Lung (tissue), 12 donors: ENCODE results near the gene MRPL12. TPM values are rescaled to one million over a fixed set of nuclear protein-coding genes. Genes with fewer than 3 reads are reported as not detected.

ENCODE experiments used
- ATAC-seq: fragments of 200-7000 bp; cut with Tn5 transposase; one replicate; pipeline ENCODE4 v1.9.1; 2020; ENCODE audit warnings: moderate number of reproducible peaks; ENCODE audit not compliant: insufficient read depth, low FRiP score
- DNase-seq, 3 donors: peaks; one replicate each; pipeline ENCODE4 v3.0.0-alpha.2; 2013 to 2017
- H3K27ac ChIP-seq, 2 donors: one replicate each; pipeline ENCODE4 v1.5.1; 2013; ENCODE audit warnings: mild to moderate bottlenecking in 2 of 2, moderate library complexity in 2 of 2, control low read depth in 1 of 2, inconsistent platforms in 1 of 2, low read depth in 1 of 2, low read length in 1 of 2
- H3K27me3 ChIP-seq, 3 donors: one replicate each; pipeline ENCODE4 v1.5.1; 2013; ENCODE audit warnings: low read length in 2 of 3; ENCODE audit not compliant: control insufficient read depth in 3 of 3, insufficient read depth in 3 of 3
- H3K36me3 ChIP-seq, 4 donors: one replicate each; pipeline ENCODE4 v1.5.1; 2013; ENCODE audit warnings: low read length in 4 of 4, mild to moderate bottlenecking in 1 of 4, moderate library complexity in 1 of 4; ENCODE audit not compliant: control insufficient read depth in 4 of 4, insufficient read depth in 4 of 4
- H3K4me1 ChIP-seq, 5 donors: one replicate each; pipeline ENCODE4 v1.5.1; 2013; ENCODE audit warnings: low read length in 5 of 5, mild to moderate bottlenecking in 2 of 5, moderate library complexity in 1 of 5; ENCODE audit not compliant: control insufficient read depth in 5 of 5, insufficient read depth in 5 of 5
- H3K4me3 ChIP-seq: one replicate; pipeline ENCODE4 v1.5.1; 2013; ENCODE audit warnings: mild to moderate bottlenecking, control low read depth, moderate library complexity
- H3K9ac ChIP-seq, 2 donors: one replicate each; pipeline ENCODE4 v1.5.1; 2013; ENCODE audit warnings: low read length in 2 of 2, control low read depth in 1 of 2; ENCODE audit not compliant: insufficient read depth in 1 of 2
- H3K9me3 ChIP-seq, 4 donors: one replicate each; pipeline ENCODE4 v1.5.1; 2013; ENCODE audit warnings: low read length in 3 of 4, mild to moderate bottlenecking in 1 of 4, moderate library complexity in 1 of 4; ENCODE audit not compliant: control insufficient read depth in 4 of 4, insufficient read depth in 3 of 4
- WGBS, 2 donors: extraction: QIAGEN DNeasy Blood & Tissue Kit; methylation state at CpG; one replicate each; pipeline ENCODE4 v1.1.7; 2013; 5-methylcytosine and 5-hydroxymethylcytosine counted together
- polyA plus RNA-seq, 2 donors: library from polyadenylated mRNA; stranded (reverse); fragments of 200-250 nt; gene quantifications; one replicate each; pipeline ENCODE4 v1.2.1, GENCODE V29; 2013
- total RNA-seq, 2 donors: library from RNA; depleted of rRNA in 1 of 2; stranded (reverse); fragments of >200 nt in 1 of 2; gene quantifications; one replicate each; pipeline ENCODE4 v1.2.1, GENCODE V29; 2014 to 2021
- TF ChIP-seq, protein P1 (sequence below): IDR thresholded peaks from 2 replicates; pipeline ENCODE4 v1.5.1; 2012; ENCODE audit warnings: mild to moderate bottlenecking; ENCODE audit errors: control extremely low read depth, extremely low read depth
- donor health status: control.
- donor health status: control.
- donor health status: Bipolar disorder and iron deficiency.
- donor health status: healthy.
- donor health status: DM: yes; HTN: yes; CAD: no.

The MRPL12 gene
- total and polyA plus RNA-seq, 4 donors, result 6.1 to 154 (median 104) TPM

DNA sequence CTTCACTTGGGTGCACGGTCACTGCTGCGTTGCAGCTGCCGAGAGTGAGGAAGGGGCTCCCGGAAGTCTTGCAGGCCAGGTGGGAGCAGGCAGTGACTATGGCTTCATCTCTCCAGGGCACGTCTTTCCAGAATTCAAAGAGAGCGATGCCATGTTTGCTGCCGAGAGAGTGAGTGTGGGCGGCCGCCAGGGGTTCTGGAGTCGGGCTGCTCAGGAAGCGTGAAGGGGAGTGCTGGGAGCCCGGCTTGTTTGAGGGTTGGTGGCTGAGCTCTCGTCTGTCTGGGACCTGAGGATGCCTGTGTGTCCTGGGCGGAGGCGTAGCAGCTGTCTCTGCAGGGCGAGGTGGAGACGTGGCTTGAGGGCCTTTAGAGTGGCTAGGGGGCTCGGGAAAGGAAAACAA lies 13.1 kb upstream of the MRPL12 start:
- peaks cover 13 to 87% (median 24%) of the 10 kb centered on the region in 4 donors for H3K36me3 ChIP-seq
- TF ChIP-seq, protein P1, sequence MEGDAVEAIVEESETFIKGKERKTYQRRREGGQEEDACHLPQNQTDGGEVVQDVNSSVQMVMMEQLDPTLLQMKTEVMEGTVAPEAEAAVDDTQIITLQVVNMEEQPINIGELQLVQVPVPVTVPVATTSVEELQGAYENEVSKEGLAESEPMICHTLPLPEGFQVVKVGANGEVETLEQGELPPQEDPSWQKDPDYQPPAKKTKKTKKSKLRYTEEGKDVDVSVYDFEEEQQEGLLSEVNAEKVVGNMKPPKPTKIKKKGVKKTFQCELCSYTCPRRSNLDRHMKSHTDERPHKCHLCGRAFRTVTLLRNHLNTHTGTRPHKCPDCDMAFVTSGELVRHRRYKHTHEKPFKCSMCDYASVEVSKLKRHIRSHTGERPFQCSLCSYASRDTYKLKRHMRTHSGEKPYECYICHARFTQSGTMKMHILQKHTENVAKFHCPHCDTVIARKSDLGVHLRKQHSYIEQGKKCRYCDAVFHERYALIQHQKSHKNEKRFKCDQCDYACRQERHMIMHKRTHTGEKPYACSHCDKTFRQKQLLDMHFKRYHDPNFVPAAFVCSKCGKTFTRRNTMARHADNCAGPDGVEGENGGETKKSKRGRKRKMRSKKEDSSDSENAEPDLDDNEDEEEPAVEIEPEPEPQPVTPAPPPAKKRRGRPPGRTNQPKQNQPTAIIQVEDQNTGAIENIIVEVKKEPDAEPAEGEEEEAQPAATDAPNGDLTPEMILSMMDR, result no peak
- no peaks in the 10 kb centered on the region for H3K9me3 ChIP-seq

DNA sequence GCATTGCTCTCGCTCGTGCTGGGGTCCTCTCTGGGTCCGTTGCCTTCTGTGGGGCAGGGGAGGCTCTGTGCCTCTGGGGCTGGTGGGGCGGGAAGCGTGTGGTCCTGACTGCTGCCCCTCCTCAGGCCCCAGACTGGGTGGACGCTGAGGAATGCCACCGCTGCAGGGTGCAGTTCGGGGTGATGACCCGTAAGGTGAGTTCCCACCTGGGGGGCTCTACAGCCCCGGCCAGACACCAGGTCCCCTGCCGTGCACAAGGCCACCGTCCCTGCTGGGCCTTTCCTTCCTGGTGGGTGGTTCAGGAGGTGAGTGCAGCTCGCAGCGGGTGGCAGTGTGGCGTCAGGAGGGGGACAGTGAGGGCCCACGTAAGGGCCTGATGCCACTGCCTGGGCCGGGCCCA lies 12.6 kb upstream of the MRPL12 start:
- H3K27me3 ChIP-seq, result no peaks in the 10 kb centered on the region
- ATAC-seq, result no peak
- H3K36me3 ChIP-seq, result peaks cover 13 to 91% (median 27%) of the 10 kb centered on the region in 4 donors
- H3K4me1 ChIP-seq, result peaks cover 0 to under 1% (median 0%) of the 10 kb centered on the region in 5 donors
- DNase-seq, result no peak
- TF ChIP-seq, protein P1, result no peak
- no peak overlapping the region for H3K27ac ChIP-seq
- 89 to 90% methylated on average over 17 of the region's 17 CpGs for WGBS, 2 donors
- H3K9ac ChIP-seq, result no peak overlapping the region
- no peak overlapping the region for H3K4me3 ChIP-seq
- no peaks in the 10 kb centered on the region for H3K9me3 ChIP-seq

More for the DNA sequence above, 13.1 kb upstream of the MRPL12 start:
- DNase-seq (no peak), ATAC-seq (no peak)
- Histone ChIP-seq H3K9ac (no peak overlapping the region), H3K4me1 (peaks cover 0 to 5% (median 0%) of the 10 kb centered on the region in 5 donors), H3K4me3 (no peak overlapping the region), H3K27me3 (no peaks in the 10 kb centered on the region), H3K27ac (no peak overlapping the region)
- WGBS, 2 donors, result 92 to 94% methylated on average over 18 of the region's 18 CpGs

DNA sequence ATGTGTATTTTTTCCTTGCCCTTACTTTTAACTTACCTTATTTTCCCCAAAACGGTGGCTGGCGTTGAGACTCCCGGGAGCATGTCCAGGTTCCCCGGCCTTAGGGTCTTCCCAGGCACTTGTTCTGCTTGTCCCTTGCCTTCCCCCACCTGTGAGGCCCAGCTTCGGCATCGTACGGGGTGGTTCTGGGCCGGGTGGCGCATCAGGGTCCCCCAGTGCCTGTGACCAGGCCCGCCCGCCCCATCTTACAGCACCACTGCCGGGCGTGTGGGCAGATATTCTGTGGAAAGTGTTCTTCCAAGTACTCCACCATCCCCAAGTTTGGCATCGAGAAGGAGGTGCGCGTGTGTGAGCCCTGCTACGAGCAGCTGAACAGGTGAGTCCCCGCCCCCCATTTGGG lies 12.0 kb upstream of the MRPL12 start:
- Histone ChIP-seq H3K4me3 (no peak overlapping the region), H3K9ac (no peak overlapping the region), H3K27me3 (no peaks in the 10 kb centered on the region), H3K27ac (no peak overlapping the region), H3K4me1 (no peaks in the 10 kb centered on the region), H3K9me3 (no peaks in the 10 kb centered on the region), H3K36me3 (peaks cover 11 to 97% (median 31%) of the 10 kb centered on the region in 4 donors)
- 92 to 94% methylated on average over 18 of the region's 18 CpGs for WGBS, 2 donors
- ATAC-seq, result no peak
- TF ChIP-seq, protein P1, result no peak
- no peak for DNase-seq

DNA sequence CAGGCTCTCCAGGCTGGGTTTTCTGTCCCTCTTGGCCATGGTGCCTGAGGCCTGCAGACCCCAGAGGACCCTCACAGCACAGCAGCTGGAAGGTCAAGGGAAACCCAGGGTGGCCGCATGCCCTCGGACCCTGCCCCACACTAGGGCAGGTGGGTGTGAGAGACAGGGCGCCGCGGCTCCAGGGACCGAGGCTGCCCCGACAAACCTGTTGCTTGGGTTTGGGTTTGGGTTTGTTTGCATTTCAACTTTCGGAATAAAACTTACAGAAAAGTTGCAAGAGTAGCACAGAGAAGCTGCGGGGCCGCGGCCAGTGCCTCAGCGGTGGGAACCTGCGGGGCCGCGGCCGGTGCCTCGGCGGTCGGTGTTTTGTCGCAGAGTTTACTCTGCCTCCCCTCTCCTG lies 11.6 kb upstream of the MRPL12 start:
- Histone ChIP-seq H3K9me3 (no peaks in the 10 kb centered on the region), H3K27me3 (no peaks in the 10 kb centered on the region), H3K27ac (no peak overlapping the region), H3K9ac (no peak overlapping the region), H3K4me3 (no peak overlapping the region), H3K36me3 (peaks cover 8 to 97% (median 32%) of the 10 kb centered on the region in 4 donors), H3K4me1 (no peaks in the 10 kb centered on the region)
- DNase-seq (no peak), ATAC-seq (no peak)
- TF ChIP-seq, protein P1, result no peak
- WGBS, 2 donors, result 95 to 97% methylated on average over 20 of the region's 20 CpGs
